NCI-H2081 (cell line): Measurements from ENCODE around the gene PPP5C.
"Not testable (repeated sequence)": the region's sequence is repeated elsewhere in the genome, so short reads cannot be mapped to it uniquely, and the experiment has no call there.

ENCODE experiments used
- DNase-seq, 2 experiments: peaks; one replicate each; lab custom pipeline; 2025; lab: John Stamatoyannopoulos, UW

Gene PPP5C

DNA sequence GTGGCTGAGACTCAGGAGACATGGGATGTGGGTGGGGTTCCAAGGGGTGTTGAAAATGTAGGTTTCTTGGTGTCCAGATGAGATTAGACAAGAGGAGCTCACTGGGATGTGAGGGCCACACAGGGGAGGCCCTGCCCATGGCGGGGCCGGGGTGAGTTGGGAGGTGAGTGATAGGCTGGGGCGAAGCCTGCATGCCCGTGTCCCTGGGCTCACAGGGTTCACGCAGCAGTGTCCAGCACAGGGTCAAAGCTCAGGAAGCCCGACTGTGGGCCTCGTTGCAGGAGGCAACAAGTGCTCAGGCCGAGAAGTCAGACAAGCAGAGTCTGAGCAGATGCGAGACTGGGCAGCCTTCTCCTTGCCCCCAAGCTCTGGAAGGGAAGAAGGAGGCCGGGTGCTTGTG is 39.3 kb downstream of the PPP5C start:
- DNase-seq: no peak

DNA sequence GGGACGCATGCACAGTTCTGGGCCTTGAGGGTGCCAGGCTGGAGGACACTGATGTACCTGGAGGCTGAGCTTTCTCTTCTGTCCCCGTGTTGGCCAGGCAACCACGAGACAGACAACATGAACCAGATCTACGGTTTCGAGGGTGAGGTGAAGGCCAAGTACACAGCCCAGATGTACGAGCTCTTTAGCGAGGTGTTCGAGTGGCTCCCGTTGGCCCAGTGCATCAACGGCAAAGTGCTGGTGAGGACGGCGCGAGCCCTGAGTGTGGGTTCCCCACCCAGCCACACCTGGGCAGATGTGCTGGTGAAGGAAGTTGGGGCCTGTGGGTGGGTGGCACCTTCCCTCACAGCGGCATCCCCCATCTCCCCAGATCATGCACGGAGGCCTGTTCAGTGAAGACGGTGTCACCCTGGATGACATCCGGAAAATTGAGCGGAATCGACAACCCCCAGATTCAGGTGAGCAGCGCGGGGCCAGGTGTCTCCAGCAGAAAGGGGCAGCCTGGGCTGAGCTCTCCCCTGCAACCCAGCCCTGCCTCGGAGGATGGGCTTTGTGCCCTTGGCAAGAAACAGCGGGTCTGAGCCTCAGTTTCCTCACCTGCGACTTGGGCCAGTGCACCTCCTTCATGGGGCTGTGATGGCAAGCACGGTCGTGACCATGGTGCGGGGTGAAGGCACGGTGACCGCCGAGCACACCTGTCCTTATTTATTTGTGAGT is 40.3 kb downstream of the PPP5C start:
- DNase-seq: no peak

DNA sequence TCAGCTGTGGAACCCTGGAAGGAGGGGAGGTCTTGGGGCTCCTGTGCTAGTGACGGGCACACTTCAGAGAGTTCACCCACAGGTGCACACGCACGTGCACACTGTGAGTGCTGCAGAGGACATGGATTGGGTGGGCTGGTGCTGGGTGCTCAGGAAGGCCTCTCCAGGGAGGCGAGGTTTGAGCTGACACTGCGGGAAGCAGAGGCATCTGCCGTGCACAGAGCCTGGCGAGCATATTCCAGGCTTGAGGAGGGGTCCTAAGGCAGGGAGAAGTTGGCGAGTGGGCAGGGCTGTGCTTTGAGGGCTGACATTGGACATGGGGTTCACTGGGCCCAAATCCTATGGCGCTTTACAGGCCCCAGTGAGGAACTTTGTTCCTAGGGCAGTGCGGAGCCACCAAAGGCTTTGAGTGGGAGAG is 40.8 kb downstream of the PPP5C start:
- DNase-seq: no peak

DNA sequence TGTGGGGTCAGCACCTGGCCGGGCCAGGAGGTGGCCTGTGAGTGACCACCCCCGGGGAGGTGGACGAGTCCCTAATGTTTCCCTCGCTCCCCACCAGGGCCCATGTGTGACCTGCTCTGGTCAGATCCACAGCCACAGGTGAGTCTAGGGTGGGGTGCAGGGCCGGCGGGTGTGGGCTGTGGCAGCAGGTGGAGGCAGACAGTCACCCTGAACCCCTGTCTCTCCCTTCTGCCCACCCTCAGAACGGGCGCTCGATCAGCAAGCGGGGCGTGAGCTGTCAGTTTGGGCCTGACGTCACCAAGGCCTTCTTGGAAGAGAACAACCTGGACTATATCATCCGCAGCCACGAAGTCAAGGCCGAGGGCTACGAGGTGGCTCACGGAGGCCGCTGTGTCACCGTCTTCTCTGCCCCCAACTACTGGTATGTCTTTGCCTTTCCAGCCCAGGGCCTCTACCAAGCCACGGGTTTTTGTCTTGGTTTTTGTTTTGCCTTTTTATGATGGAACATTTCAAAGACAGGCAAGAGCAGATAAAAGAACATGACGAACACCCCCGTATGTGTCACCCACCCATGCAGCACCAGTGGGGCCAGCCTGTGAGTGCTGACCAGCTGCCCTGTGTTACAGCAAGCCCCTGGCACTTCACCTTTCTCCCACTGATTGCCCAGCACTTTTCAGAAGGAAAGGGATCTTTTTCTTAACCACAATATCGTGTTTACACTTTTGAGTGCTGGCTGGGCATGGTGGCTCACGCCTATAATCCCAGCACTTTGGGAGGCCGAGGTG is 41.6 kb downstream of the PPP5C start:
- DNase-seq: no peak

DNA sequence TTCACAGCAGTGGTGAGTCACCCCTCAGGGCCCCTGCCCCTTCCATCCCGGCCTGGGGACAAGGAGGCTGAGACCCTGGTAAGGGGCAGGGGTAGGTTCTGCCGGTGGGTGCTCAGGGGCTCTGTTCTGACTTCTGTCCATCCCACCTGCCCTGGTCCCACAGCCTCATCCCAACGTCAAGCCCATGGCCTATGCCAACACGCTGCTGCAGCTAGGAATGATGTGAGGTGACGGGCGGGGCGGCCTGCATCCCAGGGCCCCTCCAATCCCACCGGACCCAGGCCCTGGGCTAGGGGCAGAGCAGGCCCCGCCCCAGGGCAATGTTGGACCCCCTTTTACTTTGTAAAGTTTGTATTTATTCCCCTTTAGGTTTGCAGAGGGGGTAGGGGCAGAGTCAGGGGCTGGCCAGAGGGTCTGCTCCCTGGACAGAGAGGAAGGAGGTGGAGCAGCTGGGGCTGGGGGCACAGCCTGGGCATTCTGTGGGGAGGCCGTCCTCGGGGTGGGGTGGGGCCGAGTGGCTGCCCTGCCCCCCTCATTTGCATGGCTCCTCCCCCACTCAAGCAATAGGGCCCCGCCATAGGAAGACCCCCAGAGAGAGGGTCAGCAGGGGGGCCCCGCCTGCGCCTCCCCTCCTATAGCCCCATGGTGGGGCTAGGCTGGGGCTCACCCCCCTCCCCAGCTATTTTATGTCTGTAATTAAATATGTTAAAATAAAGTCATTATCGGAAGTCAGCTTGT is 43.4 kb downstream of the PPP5C start:
- no peak for DNase-seq

DNA sequence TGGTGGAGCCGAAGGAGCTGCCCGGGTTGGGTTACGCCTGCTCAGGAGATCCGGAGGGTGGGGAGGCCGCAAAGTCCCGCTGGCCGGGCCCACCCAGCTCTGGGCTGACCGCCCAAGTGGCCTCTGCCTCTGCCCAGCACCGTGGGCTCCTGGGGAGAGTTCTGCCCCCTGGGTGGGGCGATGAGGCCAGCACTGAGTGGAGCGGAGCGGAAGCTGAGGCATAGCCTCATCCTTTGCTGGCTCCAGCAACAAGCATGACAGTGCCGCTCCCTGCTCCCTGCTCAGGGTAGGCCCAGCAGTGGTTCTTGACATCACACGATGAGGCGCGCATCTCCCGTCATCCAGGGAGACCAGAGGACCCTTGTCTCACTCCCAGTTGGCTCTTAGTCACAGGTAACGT is 44.0 kb downstream of the PPP5C start:
- DNase-seq: no peak

DNA sequence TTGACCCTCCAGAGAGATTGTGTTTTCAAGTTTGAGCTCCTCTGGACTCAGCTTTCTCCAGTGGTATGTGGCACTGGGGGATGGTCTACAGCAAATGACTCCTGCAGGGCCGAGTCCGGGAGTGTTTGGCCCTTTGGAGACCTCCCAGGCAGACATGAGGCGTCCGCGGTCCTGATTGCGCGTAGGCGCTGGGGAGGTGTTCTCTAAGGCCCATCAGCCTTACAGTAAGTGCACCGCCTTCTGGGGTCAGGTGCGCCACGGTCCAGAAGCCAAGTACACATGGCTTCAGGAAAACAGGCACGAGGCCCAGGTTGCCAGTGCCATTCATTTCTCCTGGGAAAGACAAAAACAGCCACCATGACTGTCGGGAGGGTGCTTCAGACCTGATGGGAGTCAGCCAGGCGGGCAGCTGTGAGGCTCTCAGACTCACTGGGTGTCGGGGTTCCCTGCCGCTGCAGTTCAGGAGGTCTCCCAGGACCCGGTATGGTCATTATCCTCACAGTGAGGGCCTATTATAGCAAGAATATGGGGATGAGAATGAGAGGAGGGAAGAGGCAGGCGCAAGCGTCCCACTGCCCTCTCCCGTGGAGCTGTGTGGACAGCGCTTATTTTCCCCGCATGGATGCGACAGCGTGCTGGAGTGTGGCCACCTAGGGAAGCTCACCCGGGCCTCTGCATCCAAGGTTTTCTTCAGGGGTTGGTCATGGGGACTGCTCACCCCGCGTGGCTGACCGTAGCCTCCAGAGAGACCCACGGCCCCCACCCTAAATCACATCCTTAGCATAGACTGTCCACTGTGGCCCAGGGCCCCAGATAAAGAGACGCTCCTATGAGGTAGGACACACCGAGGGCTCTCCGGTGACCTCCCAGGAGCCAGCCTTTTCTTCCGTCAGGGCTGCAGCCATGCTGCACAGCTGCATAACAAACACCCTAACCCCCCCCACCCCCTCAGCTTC is 44.7 kb downstream of the PPP5C start:
- DNase-seq: no peak

DNA sequence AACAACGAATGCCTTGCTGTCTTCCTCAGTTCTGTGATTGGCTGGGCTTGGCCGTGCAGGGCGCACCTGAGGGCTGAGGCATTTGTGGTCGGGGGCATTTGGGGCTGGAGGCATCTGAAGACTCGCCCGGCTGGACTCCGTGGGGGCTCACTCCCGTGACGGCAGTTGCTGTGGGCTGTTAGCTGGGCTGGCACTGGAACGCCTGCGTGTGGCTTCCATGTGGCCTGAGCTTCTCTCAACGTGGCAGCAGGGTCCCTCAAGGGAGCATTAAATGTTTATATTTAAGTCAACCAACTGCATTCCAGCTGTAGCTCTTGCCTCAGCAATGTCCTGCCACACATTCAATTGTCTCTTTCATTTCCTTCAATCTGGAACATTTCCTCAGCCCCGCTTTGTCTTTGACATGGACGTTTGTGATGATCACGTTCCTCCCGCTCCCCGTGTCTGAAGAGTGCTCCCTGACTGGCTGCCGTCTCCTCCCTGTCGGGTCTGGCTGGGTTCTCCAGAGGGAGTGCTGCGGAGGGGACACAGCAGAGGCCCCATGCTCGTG is 45.4 kb downstream of the PPP5C start:
- no peak for DNase-seq

DNA sequence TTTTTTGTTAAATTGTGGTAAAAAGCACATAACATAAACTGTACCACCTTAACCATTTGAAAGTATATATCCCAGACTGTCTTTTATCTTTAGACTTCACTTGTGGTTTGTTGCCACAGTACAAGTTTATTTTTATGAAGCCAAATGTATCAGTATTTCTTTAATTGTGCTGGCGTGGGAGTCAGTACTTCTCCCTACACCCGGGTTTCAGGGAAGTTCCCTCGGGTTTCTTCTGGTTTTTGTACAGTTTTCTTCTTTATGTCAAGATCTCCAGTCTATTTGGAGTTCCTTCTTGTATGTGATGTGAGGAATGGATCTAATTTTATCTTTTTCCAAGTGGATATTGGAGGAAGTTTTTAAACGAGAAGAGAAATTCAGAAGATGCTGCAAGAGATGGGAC is 46.0 kb downstream of the PPP5C start:
- no peak for DNase-seq

DNA sequence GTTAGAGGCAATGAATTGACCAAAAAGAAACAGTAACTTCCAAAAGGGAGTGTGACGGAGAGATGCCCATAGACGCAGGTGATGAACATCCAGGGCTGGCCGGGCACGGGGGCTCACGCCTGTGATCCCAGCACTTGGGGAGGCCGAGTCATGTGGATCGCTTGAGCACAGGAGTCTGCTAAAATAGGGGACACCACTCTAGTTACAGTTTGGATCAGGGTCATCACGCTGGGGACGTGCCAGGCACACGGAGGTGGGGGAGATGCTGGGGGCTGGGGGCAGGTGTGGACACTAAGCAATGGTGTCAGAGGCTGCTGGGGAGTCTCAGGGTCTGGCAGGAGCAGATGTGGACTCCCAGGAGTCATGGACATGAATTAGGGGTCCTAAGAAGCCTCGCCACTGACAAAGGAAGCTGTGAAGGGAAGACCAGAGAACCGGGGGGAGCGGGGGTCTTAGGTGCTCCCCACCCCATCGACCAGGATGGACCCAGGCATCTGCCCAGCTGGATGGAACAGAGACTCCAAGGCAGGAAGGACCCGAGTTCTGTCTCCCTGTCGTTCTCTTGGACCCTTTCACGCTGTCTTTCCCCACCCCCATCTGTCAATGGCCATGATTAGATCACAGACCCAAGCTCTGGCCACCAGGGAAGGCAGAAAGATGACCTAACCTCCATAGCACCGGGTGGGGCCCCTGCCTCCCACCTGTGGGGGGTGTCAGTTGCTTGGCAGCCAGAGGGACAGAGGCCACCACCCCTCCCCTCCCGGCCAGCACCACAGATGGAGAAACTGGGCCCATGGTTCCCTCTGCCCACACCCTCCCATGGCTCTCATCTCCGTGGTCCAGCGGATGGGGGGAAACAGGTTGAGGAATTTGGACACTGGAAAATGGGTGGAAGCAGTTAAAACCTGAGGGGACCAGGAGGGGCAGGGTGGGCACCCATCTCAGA is 46.8 kb downstream of the PPP5C start:
- no peak for DNase-seq

DNA sequence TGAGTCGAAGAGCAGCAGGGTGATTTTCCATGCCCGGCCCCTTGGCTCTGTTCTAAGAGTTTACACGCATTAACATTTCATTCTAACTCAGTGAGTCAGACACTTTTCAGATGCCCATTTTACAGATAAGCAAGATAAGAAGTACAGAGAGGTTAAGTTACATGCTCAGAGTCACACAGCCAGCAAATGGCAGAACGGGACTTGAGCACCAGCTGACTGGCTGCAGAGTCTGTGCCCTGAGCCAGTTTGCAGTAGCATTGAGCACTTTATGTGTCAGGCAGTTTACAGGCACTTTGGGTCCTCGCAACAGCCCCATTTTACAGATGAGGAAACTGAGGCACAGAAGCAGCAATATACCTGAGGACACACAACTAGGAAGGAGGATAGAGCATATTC is 47.5 kb downstream of the PPP5C start:
- no peak for DNase-seq

DNA sequence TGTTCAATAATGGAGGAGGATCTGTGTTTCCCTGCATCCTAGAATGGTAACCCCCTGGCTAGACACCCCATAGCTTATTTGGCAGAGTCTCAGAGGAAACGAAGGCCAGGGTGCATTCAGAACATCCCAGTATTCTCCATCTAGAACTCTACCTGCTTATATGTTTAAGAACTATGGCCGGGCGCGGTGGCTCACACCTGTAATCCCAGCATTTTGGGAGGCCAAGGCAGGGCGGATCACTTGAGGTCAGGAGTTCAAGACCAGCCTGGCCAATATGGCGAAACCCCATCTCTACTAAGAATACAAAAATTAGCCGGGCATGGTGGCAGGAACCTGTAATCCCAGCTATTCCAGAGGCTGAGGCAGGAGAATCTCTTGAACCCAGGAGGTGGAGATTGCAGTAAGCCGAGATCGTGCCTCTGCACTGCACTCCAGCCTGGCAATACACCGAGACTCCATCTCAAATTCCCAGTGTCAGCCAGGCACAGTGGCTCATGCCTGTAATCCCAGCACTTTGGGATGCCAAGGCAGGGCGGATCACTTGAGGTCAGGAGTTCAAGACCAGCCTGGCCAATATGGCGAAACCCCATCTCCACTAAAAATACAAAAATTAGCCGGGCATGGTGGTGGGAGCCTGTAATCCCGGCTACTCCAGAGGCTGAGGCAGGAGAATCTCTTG is 51.1 kb downstream of the PPP5C start:
- not testable (repeated sequence) for DNase-seq

DNA sequence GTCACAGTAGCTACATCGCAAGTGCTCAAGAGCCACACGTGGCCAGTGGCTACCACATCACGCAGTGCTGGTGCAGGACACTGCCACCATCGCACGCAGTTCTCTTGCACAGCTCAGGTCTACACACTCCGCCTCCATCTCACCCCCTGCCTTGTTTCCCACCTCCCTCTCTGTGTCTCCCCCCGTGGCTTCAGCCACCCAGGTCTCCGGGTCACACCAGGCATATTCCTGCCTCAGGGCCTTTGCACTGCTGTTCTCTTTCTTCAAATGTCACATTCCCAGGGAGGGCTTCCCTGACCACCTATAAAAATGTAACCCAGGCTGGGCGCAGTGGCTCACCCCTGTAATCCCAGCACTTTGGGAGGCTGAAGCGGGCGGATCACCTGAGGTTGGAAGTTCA is 55.8 kb downstream of the PPP5C start:
- DNase-seq: no peak

DNA sequence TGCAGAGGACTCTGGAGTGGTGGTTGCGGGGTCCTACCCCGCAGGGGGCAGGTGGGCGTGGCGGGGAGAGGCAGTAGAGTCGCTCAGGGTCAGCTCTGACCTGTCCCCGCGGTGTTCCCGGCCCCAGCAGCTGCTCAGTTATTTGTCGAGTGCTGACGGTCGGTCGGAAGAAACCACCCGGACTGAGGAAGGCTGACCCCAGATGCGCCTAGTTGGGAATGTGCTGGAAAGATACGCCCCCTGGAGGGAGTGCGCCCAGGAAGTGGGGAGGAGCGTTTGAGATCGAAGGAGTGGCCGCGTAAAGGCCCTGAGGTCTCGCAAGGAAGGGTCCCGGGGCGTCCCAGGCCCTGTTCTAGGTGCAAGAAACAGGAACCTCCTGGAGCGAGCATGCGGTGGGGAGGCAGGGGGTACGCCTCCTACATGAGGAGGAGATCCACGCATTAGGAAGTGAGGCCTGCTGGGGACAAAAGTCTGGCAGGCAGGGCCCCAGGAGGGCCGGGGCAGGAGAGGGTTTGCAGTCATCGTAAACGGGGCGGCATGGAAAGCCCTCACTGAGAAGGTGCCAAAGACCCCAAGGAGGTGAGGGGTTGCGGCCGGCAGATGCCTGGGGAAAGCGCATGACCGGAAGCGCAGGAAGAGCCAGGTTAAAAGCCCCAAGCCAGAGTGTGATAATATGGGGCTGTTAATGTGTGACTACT is 57.3 kb downstream of the PPP5C start:
- DNase-seq: no peak

DNA sequence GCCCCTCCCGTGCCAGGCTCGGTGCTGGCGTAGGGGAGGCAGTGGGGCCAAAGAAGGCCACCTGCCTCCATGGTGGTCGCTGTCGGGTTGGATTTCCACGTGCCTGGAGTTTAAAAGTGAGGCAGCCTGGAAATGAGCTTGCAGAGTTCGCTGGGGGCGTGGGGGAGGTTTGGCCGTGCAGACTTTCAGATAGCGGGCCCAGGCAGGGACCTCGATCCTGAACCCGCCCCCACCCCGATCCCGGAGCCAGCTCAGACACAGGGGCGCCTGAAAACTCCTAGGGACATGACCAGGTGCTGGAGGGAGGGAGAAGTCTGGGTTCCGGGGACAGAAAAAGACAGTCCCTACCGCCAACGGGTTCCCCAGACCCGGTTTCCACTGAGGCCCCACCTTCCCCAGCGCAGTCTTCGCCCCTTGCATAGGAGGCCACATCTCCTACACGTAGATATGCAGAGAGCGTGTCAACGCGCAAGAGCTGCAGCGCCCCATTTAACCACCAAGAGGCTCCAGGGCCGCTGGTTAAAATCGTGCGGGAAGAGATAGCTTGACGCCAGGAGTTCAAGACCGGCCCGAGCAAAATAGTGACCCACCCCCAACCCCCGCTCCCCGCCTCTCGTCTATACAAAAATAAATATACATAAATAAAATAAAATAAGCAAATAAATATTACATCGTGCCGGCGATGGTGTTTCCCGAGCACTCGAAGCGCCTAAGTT is 58.0 kb downstream of the PPP5C start:
- DNase-seq: no peak

DNA sequence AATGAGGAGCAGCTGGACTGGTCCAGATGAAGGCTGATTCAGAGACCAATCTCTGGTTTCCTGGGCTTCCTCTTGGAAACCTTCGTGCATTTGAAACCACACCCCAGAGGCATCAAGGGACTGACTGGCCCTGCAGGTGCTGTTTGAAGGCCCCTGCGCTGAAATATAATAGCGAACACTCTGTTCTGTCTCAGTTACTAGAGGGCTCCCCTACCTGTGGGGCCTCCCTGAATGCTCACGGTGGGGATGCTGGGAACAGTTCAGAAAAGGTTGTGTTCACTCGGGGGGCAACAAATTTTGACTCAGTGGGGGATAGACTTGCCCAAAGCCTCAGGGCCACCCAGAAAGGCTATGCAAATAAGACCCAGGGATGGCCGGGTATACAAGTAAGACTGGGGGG is 60.1 kb downstream of the PPP5C start:
- no peak for DNase-seq

DNA sequence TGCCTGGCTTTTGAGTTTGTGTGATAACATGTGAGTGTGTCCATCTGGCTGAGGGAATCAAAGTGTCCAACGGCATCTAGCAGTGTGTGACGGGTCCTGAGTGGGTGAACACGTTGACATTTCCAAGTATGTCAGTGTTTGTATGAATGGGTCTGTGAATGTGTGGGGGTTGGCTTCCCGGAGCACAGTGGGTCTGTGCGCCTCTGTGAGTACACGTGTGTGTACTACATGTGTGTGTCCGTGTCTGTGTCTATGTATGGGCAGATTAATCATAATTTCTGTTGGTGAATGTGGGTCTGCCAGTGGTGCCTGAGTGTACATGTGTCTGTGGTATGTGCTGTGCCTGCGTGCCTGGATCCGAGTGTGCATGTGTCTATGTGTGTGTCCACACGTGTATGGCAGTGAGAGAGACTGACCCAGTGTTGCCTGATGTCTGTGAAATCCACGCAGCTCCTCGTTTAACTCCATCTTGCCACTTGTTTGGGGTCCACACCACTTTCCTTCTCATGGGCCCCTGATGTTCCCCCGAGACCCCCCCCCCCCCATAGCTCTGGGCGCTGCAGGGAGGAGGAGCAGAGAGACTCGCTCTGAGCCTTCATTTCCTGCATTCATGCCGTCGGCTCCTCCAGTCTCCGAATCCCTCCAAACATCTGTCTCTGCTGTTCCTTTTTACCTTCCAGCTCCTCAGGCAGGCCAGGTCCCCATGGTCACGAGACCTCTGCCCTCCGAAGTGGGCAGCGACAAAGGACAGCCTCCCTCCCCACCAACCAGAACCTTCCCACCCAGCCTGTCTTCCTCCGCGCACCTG is 61.2 kb downstream of the PPP5C start:
- no peak for DNase-seq

DNA sequence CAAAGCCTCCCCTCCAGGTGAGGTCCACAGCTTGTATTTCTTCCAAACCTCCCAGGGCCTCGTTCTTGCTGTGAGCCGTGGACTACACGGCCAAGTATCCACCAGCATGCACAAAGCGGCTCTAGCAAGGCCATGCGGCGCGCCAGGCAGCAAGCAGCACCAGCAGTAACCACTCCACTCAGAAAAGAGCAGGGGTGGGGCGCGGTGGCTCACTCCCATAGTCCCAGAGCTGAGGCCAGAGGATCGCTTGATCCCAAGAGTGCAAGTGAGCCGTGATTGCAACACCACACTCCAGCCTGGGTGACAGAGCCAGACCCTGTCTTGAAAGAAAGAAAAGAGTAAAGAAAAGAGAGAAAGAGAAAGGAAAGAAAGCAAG is 61.8 kb downstream of the PPP5C start:
- no peak for DNase-seq
